Thymus (tissue), 11 donors: Measurements from ENCODE around the gene CPSF4L. TPM values are rescaled to one million over a fixed set of nuclear protein-coding genes. Genes with fewer than 3 reads are reported as not detected.

Source experiments
- DNase-seq, 9 donors: peaks; one replicate each; pipeline ENCODE4 v3.0.0-alpha.2; 2013; ENCODE audit warnings: low spot score in 9 of 9, low read depth in 6 of 9, missing footprints in 1 of 9
- H3K27ac ChIP-seq, 2 donors: one replicate each; pipeline ENCODE4 v1.5.1; 2013; ENCODE audit warnings: control low read depth in 1 of 2, low read depth in 1 of 2, low read length in 1 of 2, mild to moderate bottlenecking in 1 of 2, moderate library complexity in 1 of 2
- H3K27me3 ChIP-seq, 2 donors: one replicate each; pipeline ENCODE4 v1.5.1; 2013; ENCODE audit warnings: low read length in 1 of 2; ENCODE audit not compliant: control insufficient read depth in 2 of 2, insufficient read depth in 1 of 2
- H3K36me3 ChIP-seq, 2 donors: one replicate each; pipeline ENCODE4 v1.5.1; 2013; ENCODE audit warnings: low read length in 1 of 2, mild to moderate bottlenecking in 1 of 2, moderate library complexity in 1 of 2; ENCODE audit not compliant: control insufficient read depth in 2 of 2, insufficient read depth in 2 of 2
- H3K4me1 ChIP-seq, 2 donors: one replicate each; pipeline ENCODE4 v1.5.1; 2013; ENCODE audit warnings: low read length in 2 of 2; ENCODE audit not compliant: control insufficient read depth in 2 of 2, insufficient read depth in 2 of 2
- H3K4me3 ChIP-seq, 2 donors: one replicate each; pipeline ENCODE4 v1.5.1; 2013; ENCODE audit warnings: low read length in 2 of 2, control low read depth in 1 of 2, mild to moderate bottlenecking in 1 of 2
- H3K9me3 ChIP-seq, 2 donors: one replicate each; pipeline ENCODE4 v1.5.1; 2013; ENCODE audit warnings: low read length in 1 of 2, mild to moderate bottlenecking in 1 of 2; ENCODE audit not compliant: control insufficient read depth in 2 of 2, insufficient read depth in 1 of 2
- WGBS: extraction: QIAGEN DNeasy Blood & Tissue Kit; methylation state at CpG from one replicate; pipeline ENCODE4 v1.1.7; 2013; 5-methylcytosine and 5-hydroxymethylcytosine counted together
- polyA plus RNA-seq: library from polyadenylated mRNA; stranded (reverse); fragments of 200-250 nt; gene quantifications from one replicate; pipeline ENCODE4 v1.2.3, GENCODE V29; 2013
- total RNA-seq: library from RNA; stranded (reverse); fragments of 120-200 nt; gene quantifications from one replicate; pipeline ENCODE4 v1.2.4, GENCODE V29; 2013
- donor health status: healthy.

CPSF4L gene
- total and polyA plus RNA-seq, 2 donors = not detected

- no peaks in the 10 kb centered on the region for H3K9me3 ChIP-seq
- no peaks in the 10 kb centered on the region for H3K27me3 ChIP-seq
- peak overlapping the region in 1 of 2 donors; percentile 41 for H3K27ac ChIP-seq
- DNase-seq = no peak
- H3K4me3 ChIP-seq = no peak overlapping the region
- no peaks in the 10 kb centered on the region for H3K36me3 ChIP-seq
- peaks cover 0 to 5% of the 10 kb centered on the region in 2 donors for H3K4me1 ChIP-seq
- 80% methylated on average over 7 of the region's 7 CpGs for WGBS
These were observed 16.4 kb upstream of the CPSF4L start for GRCh38 chr17:73278049-73278464.

GRCh38 chr17:73274490-73274889, 12.8 kb upstream of the CPSF4L start:
- H3K27ac ChIP-seq = no peak overlapping the region
- no peaks in the 10 kb centered on the region for H3K27me3 ChIP-seq
- no peaks in the 10 kb centered on the region for H3K36me3 ChIP-seq
- DNase-seq = no peak
- no peaks in the 10 kb centered on the region for H3K9me3 ChIP-seq
- H3K4me3 ChIP-seq = no peak overlapping the region
- H3K4me1 ChIP-seq = peaks cover 0 to 5% of the 10 kb centered on the region in 2 donors
- WGBS = 97% methylated on average over 4 of the region's 4 CpGs

- Histone ChIP-seq H3K4me1 (peaks cover 0 to 2% of the 10 kb centered on the region in 2 donors), H3K27me3 (no peaks in the 10 kb centered on the region), H3K4me3 (no peak overlapping the region), H3K27ac (no peak overlapping the region), H3K36me3 (no peaks in the 10 kb centered on the region), H3K9me3 (no peaks in the 10 kb centered on the region)
- WGBS = 96% methylated on average over 8 of the region's 8 CpGs
- no peak for DNase-seq
These were observed 11.2 kb upstream of the CPSF4L start for GRCh38 chr17:73272906-73273218.

GRCh38 chr17:73271072-73271471, 9.4 kb upstream of the CPSF4L start:
- WGBS = 88% methylated on average over 9 of the region's 9 CpGs
- Histone ChIP-seq H3K36me3 (no peaks in the 10 kb centered on the region), H3K27me3 (no peaks in the 10 kb centered on the region), H3K9me3 (no peaks in the 10 kb centered on the region), H3K4me3 (no peak overlapping the region), H3K27ac (no peak overlapping the region), H3K4me1 (no peaks in the 10 kb centered on the region)
- peak in 1 of 9 donors; percentile 16 for DNase-seq

- Histone ChIP-seq H3K4me3 (no peak overlapping the region), H3K9me3 (no peaks in the 10 kb centered on the region), H3K27ac (no peak overlapping the region), H3K27me3 (no peaks in the 10 kb centered on the region), H3K36me3 (no peaks in the 10 kb centered on the region), H3K4me1 (no peaks in the 10 kb centered on the region)
- 98% methylated on average over 1 of the region's 1 CpG for WGBS
- DNase-seq = no peak
These were observed 8.1 kb upstream of the CPSF4L start for GRCh38 chr17:73269791-73270190.

GRCh38 chr17:73269329-73269615, 7.6 kb upstream of the CPSF4L start:
- H3K4me1 ChIP-seq = no peaks in the 10 kb centered on the region
- no peaks in the 10 kb centered on the region for H3K27me3 ChIP-seq
- H3K4me3 ChIP-seq = no peak overlapping the region
- H3K9me3 ChIP-seq = no peaks in the 10 kb centered on the region
- no peak overlapping the region for H3K27ac ChIP-seq
- no peaks in the 10 kb centered on the region for H3K36me3 ChIP-seq
- DNase-seq = no peak

- H3K4me1 ChIP-seq = no peaks in the 10 kb centered on the region
- DNase-seq = no peak
- H3K4me3 ChIP-seq = no peak overlapping the region
- WGBS = 69% methylated on average over 9 of the region's 9 CpGs
- no peaks in the 10 kb centered on the region for H3K9me3 ChIP-seq
- no peaks in the 10 kb centered on the region for H3K36me3 ChIP-seq
- no peaks in the 10 kb centered on the region for H3K27me3 ChIP-seq
- no peak overlapping the region for H3K27ac ChIP-seq
These were observed 7.1 kb upstream of the CPSF4L start for GRCh38 chr17:73268582-73269328.

GRCh38 chr17:73267648-73268537, 6.2 kb upstream of the CPSF4L start:
- Histone ChIP-seq H3K27me3 (no peaks in the 10 kb centered on the region), H3K9me3 (no peaks in the 10 kb centered on the region), H3K36me3 (no peaks in the 10 kb centered on the region), H3K27ac (no peak overlapping the region), H3K4me1 (no peaks in the 10 kb centered on the region), H3K4me3 (no peak overlapping the region)
- no peak for DNase-seq
- 84% methylated on average over 11 of the region's 11 CpGs for WGBS

- no peaks in the 10 kb centered on the region for H3K9me3 ChIP-seq
- H3K27ac ChIP-seq = no peak overlapping the region
- H3K27me3 ChIP-seq = no peaks in the 10 kb centered on the region
- 95% methylated on average over 11 of the region's 11 CpGs for WGBS
- no peaks in the 10 kb centered on the region for H3K36me3 ChIP-seq
- no peak for DNase-seq
- no peaks in the 10 kb centered on the region for H3K4me1 ChIP-seq
- H3K4me3 ChIP-seq = no peak overlapping the region
These were observed 5.1 kb upstream of the CPSF4L start for GRCh38 chr17:73266796-73267195.
